ENCODE results near the gene SLC2A13.

SLC2A13 gene

DNA sequence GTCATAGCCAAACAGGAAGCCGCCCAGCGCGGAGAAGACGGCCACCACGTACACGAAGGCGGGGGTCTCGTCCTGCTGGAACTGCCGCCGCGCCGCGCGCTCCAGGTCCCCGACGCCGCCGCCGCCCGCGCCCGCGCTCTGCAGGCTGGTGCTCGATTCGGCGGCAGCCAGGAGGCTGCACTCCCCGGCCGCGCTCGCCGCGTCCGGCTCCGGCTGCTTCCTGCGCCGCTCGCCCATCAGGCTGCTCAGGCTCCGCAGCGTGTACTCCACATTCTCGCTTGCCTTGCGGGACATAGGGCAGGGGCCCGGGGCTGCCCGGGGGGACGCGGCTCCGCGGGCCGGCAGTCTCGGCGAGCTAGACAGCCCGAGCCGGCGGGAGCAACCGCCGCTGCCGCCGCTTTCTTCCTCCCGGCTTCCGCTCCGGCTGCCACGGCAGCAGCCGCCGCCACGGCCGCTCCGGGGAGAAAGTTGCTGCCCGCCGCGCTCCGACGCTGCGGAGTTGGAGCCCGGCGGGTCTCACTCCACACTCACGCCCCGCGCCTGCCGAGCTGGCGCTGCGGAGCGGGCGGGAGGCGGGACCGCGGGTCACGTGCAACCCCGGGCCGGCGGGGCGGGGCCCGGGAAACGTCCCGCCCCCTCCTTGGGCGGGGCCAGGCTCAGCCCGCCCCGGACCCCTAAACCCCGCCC, at the start of gene SLC2A13:
TSS of gene SLC2A13 (minus strand) at position 567 of the 687 bp plus-strand sequence. CDS start at position 294, 273 bp downstream.
- peak; percentile 51 to 55 for DNase-seq (ENCODE audit: low read depth in 1 of 2, low spot score in 1 of 2)

GRCh38 chr12:40154381-40154780, 48.5 kb upstream of the SLC2A13 start:
- no peak for DNase-seq (ENCODE audit: low read depth in 1 of 2, low spot score in 1 of 2)

DNA sequence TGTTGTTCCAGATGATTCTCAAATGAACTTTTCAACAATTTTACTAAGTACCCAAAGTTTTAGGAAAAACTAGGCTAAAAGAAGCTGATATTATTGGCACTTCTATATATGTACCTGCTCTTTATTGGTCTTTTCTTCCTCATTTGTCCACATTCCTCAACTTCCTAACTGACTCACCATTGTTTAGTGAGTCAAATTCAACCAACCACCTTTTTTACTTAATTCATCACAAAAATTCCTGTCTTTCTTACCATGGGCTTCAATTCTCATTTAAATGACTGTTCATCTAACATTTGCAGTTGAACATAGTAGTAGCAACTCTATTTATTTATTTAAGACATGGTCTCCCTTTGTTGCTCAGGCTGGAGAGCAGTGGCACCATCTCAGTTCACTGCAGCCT, 47.6 kb upstream of the SLC2A13 start:
- no peak for DNase-seq (ENCODE audit: low read depth in 1 of 2, low spot score in 1 of 2)

DNA sequence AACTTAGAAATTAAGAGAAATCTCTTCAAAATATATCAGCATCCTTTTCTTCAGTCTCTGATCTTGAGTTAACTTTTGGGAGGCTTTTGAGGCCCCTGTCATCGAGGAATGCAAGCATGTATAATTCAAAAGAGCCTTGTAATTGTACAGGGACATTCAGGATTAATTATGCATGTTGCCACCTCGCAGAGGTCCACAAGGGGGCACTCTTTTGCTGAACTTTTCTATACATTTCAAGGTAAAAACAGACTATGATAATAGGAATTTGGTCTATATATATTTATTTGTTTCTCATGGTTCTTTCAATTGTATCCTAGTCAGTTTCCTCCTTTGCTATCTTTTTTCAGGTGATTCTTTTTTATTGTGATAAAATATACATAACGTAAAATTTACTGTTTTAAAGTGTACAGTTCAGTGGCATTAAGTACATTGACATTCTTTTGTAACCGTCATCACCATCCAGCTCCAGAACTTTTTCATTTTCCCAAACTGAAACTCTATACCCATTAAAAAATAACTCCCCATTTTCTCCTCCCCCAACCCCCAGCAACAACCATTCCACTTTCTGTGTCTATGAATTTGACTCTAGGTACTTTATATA, 47.0 kb upstream of the SLC2A13 start:
- peak; percentile 9 to 37 for DNase-seq (ENCODE audit: low read depth in 1 of 2, low spot score in 1 of 2)

GRCh38 chr12:40149673-40150260, 43.9 kb upstream of the SLC2A13 start:
- no peak for DNase-seq (ENCODE audit: low read depth in 1 of 2, low spot score in 1 of 2)

- DNase-seq (ENCODE audit: low read depth in 1 of 2, low spot score in 1 of 2), result no peak
These were observed 41.2 kb upstream of the SLC2A13 start for GRCh38 chr12:40146800-40147797.

DNA sequence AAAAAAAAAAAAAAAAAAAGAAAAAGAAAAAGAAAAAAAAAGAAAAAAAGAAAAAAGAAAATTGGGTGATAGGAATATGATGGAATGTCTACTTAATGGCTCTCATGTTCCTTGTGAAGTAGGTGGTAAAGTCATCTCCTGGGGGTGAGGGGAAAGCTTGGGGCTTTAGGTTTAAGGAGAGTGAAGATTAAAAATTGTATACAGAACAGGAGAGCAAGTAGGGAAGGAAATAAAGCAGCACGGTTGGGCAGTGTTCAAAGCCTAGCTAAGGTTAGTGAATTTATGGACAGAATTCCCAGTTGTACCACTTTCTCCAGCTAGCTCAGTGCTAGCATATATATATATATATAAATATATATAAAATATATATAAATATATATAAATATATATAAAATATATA, 40.0 kb upstream of the SLC2A13 start:
- no peak for DNase-seq (ENCODE audit: low read depth in 1 of 2, low spot score in 1 of 2)

DNA sequence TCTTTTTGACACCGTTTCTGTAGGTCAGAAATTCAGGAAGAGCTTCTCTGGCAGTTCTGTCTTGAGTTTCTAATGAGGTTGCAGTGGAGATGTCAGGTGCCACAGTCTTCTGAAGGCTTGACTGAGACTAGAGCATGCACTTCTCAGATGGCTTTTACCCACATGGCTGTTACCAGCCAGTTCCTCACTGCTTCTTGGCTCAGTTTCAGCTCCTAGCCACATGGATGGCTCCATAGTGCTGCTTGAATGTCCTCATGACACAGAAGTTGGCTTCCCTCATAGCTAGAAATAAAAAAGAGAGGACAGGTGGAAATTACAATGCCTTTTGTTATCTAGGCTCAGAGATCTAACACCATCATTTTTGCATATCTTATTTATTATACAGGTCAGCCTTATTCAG, 38.1 kb upstream of the SLC2A13 start:
- DNase-seq (ENCODE audit: low read depth in 1 of 2, low spot score in 1 of 2), result no peak

GRCh38 chr12:40142001-40142744, 36.3 kb upstream of the SLC2A13 start:
- DNase-seq (ENCODE audit: low read depth in 1 of 2, low spot score in 1 of 2), result no peak

DNA sequence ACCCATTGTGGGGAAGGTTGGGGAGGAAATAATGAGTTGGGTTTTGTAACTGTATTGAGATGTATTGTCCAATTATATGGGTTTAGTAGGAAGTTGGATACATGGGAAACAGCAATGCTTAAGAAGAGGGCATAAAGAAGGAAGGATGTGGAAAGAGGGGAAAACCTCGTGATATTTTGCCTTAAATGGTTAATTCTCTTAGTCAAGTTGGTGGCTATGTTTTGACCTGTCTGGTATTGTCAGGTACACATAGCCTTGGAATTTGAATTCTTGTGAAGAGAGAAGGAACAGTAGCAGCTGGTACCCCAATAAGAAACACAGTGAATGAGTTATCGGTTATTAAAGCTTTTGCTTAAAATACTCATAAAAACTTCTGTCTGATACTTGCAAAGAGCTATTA, 32.6 kb upstream of the SLC2A13 start:
- DNase-seq (ENCODE audit: low read depth in 1 of 2, low spot score in 1 of 2), result no peak

DNA sequence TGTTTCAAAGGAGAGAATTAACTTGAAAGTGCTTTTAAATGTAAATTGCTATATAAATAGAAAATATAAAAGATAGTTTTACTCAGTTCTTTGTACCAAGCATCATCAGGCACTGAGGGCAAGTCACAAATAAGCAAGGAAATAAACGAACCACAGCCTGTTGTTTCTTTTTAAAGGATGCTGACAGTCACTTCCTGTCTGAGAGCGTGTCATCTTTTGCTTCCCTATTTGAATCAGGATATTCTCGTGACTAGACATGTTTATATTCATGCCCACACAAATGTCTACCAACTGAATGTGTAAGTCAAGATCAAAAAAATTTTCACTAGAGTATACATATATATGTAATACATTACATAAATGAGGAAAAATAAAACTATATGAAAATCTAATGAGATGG, 31.4 kb upstream of the SLC2A13 start:
- DNase-seq (ENCODE audit: low read depth in 1 of 2, low spot score in 1 of 2), result no peak

GRCh38 chr12:40127408-40127807, 21.5 kb upstream of the SLC2A13 start:
- no peak for DNase-seq (ENCODE audit: low read depth in 1 of 2, low spot score in 1 of 2)

DNA sequence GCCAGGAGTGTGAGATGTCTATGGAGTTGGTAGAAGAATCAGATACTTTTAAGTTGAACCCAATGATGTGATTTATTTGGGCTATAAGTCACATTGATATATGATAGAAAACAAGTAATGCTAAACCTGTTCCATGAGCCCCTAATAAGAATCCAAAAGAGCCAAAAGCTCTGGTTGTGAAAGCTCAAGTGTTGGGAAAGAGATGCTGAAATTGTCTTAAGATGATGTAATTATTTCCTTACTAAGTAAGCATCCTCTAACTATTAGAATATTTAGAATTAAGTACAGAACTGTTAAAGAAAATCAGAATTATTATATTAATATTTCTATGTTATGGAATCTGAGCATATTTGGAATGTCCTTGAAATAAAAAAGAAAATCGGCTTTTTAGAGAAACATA, 17.6 kb upstream of the SLC2A13 start:
- DNase-seq (ENCODE audit: low read depth in 1 of 2, low spot score in 1 of 2), result no peak

DNA sequence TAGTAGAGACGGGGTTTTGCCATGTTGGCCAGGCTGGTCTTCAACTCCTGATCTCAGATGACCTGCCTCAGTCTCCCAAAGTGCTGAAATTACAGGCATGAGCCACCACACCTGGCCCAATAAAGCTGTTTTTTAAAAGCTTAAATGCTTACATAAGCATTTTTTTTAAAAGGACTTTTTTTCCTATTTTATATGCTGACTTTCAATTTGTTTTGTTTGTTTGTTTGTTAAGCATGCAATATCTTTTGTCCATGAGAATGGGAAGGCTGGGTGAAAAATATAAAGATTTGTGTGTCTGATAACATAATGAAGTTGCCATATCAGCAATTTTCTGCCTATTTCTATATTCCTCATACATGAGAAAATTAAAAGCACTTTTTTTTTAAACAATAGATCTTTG, 17.0 kb upstream of the SLC2A13 start:
- no peak for DNase-seq (ENCODE audit: low read depth in 1 of 2, low spot score in 1 of 2)

DNA sequence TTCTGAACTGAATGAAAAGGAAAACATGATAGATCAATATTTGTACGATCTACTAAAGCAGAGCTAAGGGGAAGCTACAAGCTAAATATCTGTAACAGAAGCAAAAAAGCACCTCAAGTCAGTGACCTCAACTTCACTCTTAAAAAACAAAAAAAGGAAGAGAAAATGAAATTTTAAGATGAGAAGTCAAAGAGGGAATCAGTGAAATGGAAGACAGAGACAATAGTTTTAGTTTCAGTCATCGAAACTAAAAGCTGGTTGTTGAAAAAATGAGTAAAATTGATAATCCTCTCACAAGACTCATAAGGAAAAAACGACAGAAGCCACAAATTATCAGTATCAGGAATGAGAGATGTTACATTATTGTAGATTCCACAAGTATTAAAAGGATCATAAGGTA, 11.9 kb upstream of the SLC2A13 start:
- no peak for DNase-seq (ENCODE audit: low read depth in 1 of 2, low spot score in 1 of 2)

- no peak for DNase-seq (ENCODE audit: low read depth in 1 of 2, low spot score in 1 of 2)
These were observed 4.7 kb upstream of the SLC2A13 start for GRCh38 chr12:40110586-40110985.

- no peak for DNase-seq (ENCODE audit: low read depth in 1 of 2, low spot score in 1 of 2)
These were observed 2.1 kb upstream of the SLC2A13 start for GRCh38 chr12:40107803-40108620.

GRCh38 chr12:40107098-40107802, 1.4 kb upstream of the SLC2A13 start:
- DNase-seq (ENCODE audit: low read depth in 1 of 2, low spot score in 1 of 2), result peak; percentile 81 to 87

DNA sequence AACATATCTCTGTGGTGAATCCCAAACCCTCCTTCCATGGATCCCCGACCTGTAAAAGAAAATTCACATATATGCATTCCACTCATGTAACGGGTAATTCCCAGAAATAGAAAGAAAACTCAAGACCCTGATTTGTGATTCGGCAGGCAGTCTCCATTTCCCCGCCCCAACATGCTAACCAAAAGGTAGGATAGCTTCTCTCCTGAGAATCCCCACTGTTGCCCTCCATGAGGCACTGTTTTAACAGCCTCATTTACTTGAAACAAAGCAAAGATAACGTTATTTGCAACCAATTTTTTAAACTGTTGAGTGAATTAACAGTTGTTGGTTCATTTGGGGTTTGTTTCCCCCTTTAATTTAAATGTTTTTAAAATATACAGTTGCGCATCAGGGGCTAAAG, 774 bp upstream of the SLC2A13 start:
- no peak for DNase-seq (ENCODE audit: low read depth in 1 of 2, low spot score in 1 of 2)

Measured in activated CD4-positive, alpha-beta T cell treated with anti-CD3 and anti-CD28 coated beads, Interleukin-2, amount 50 U/mL, for 24 hours (primary cell).